ENCODE measurements around the gene TSPY10. TPM values are rescaled to one million over a fixed set of nuclear protein-coding genes. Genes with fewer than 3 reads are reported as not detected.

Gene TSPY10
- total RNA-seq, result not detected

GRCh38 chrY:9527580-9527979 is at the start of gene TSPY10:
Gene TSPY10, plus strand, starts transcription at chrY:9527880. Its CDS starts 46 bp downstream, at chrY:9527926.

GRCh38 chrY:9486967-9487366 is 40.7 kb upstream of the TSPY10 start, which contains the start of gene TSPY9:
Gene TSPY9, plus strand, starts transcription at chrY:9487267. Its CDS starts 46 bp downstream, at chrY:9487313.

Other genes starting within 250 kb of the TSPY10 start
- gene TSPY4, start 190.4 kb upstream of the TSPY10 start, total RNA-seq, result not detected
- not detected for gene TSPY8, start 170.1 kb upstream of the TSPY10 start, total RNA-seq
- not detected for gene TSPY3, start 129.5 kb upstream of the TSPY10 start, total RNA-seq
- gene TSPY1, start 60.9 kb upstream of the TSPY10 start, total RNA-seq, result not detected
- gene TSPY9, start 40.6 kb upstream of the TSPY10 start, total RNA-seq, result not detected